HG02970 (cell line): ENCODE data around the gene ZFP36L1.

Source experiments
- ATAC-seq: cut with Tn5 transposase; IDR thresholded peaks from one replicate; pipeline ENCODE4 v1.9.1; 2021; ENCODE audit warnings: mild to moderate bottlenecking, moderate library complexity, moderate number of reproducible peaks; ENCODE audit not compliant: unreplicated experiment, low FRiP score

The ZFP36L1 gene, protein sequence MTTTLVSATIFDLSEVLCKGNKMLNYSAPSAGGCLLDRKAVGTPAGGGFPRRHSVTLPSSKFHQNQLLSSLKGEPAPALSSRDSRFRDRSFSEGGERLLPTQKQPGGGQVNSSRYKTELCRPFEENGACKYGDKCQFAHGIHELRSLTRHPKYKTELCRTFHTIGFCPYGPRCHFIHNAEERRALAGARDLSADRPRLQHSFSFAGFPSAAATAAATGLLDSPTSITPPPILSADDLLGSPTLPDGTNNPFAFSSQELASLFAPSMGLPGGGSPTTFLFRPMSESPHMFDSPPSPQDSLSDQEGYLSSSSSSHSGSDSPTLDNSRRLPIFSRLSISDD

DNA sequence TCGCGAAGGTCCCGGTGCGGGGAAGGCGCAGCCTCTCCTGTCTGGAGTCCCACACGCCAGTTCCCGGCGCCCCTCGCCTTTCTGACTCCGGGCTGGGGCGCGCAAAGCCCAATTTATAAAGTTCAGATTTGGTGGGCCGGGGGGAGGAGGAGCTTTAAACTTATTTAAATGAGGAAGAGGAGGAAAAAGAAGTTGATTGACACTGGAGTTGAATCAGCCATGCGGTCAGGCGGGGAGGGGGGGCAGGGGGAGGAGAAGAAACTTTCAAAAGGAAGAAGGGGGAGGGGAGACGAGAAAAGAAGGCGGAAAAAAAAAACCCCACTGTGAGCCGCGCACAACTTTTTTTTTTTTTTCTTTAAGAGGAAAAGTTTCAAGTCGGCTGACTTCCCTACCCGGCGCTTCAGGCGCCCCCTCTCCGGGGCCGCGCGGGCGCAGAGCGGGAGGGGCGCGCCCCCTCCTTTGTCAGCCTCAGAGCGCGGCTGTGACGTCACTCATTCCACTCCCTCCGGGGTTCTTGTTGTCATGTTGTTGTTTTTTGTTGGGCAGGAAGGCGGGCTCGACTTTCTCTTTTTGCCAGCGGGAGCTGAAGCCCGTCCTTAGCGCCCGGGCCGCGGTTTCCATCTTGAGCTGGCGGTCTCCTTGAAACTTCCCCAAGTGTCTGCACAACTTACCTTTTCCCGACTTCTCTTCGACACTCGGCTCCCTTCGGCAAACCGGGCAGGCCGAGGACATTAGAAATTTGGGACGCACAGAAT is at the start of gene ZFP36L1:
TSS of gene ZFP36L1 (minus strand) at position 89 of the 755 bp plus-strand sequence. CDS start 129 bp downstream, outside the sequence.
- ATAC-seq = peak; percentile 41

DNA sequence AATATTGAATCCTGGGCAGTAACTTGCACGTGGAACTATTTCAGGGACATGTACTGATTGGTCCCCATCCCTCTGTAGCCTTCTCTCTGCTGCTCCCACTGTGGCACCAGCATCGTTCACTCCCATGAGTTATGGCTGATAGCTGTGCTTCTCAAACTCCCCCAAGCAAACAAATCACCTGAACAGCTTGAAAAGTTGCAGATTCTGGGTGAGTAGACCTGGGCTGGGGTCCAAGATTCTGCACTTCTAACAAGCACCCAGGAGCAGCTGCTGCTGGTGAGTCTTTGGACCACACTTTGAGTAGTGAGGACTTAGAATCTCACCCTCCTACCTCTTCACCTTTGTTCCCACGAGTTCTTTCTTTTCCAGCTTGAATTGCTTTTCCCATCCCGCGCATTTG is 49.4 kb upstream of the ZFP36L1 start:
- ATAC-seq = no peak

DNA sequence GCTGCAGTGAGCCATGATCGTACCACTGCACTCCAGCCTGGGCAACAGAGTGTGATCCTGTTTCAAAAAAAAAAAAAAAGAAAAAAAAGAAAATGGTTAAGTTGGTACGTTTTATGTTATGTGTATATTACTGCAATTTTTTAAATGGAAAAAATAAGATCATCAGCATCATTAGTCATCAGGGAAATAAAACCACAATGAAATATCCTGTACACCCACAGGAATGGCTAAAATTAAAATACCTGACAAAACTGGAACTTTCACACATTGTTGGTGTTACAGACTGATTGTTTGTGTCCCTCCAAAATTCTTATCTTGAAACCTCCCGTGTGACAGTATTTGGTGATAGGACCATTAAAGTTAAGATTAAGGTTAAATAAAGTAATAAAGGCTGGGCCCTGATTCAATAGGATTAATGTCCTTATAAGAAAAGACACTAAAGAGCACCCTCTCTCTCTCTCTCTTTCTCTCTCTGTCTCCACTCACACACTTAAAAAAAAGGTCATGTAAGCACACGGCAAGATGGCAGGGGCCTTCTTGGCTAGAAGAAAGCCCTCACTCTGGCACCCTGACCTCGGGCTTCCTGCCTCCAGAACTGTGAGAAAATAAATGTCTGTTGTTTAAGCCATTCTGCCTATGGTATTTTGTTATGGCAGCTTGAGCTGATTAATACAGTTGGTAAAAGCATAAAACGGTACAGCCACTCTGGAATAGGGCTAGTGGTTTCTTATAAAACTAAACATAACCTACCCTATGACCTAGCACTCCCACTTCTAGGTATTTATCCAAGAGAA is 48.3 kb upstream of the ZFP36L1 start:
- ATAC-seq = no peak

DNA sequence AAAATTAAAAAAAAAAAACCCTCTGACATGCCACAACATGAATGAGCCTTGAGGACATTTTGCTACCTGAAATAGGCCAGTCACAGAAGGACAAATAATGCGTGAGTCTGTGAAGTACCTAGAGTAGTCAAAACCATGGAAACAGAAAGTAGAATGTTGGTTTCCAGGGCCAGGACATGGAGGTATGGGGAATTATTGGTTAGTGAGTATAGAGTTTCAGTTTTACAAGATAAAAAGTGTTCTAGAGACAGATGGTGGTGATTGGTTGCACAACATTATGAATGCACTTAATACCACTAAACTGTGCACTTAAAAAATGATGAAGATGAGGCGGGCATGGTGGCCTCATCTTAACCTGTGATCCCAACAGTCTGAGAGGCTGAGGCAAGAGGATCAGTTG is 47.6 kb upstream of the ZFP36L1 start:
- no peak for ATAC-seq

DNA sequence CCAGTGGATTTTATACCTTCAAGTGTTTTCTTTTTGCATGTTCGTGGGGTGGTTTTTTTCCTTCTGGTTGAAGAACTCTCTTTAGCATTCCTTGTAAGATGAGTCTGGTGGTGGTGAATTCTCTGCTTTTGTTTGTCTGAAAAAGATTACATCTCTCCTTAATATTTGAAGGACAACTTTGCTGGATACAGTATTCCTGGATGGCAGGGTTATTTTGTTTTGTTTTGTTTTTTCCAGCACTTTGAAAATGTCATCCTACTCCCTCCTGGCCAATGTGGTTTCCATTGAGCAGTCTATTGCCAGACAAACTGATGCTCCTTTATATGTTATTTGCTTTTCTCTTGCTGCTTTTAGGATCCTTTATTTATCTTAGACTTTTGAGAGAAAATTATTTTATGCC is 43.2 kb upstream of the ZFP36L1 start:
- ATAC-seq = no peak

DNA sequence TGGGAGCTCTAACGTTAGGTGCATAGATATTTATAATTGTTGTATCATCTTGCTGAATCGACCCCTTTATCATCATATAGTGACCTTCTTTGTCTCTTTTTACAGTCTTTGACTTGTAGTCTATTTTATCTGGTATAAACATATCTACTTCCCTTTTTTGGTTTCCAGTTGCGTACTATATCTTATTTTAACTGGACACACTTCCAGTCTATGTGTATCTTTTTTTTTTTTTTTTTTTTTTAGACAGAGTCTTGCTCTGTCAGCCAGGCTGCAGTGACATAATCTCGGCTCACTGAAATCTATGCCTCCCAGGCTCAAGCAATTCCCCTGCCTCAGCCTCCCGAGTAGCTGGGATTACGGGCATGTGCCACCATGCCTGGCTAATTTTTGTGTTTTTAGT is 41.9 kb upstream of the ZFP36L1 start:
- ATAC-seq = no peak

DNA sequence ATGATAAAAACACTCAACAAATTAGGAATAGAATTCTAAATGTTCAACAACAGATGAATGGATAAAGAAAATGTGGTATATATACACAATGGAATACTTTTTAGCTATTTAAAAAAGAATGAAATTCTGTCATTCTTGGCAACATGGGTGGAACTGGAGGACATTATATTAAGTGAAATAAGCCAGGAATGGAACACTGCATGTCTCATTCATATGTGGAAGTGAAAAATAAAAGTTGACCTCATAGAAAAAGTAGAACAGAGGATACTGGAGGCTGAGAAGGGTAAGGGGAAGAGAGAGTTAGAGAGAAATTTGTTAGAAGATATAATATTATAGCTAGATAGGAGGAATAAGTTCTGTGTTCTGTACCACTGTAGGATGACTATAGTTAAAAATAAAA is 35.8 kb upstream of the ZFP36L1 start:
- no peak for ATAC-seq

DNA sequence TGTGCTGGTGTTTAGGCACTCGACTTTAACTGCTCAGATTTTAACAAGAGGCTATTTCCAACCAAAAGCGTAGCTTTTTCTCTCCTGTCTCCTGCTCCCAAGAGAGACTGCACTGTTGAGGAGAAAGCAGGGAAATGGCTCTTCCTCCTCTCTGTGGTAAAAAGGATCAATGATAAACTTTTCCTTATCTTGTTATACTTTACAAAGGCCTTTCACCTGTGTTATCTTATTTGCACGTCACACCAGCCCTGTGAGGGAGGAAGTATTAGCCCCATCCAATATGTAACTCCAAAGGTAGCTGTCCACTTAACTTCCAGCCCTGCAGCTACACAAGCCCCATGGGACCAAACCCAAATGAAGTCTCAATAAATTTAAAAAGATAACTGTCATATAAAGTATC is 32.9 kb upstream of the ZFP36L1 start:
- no peak for ATAC-seq

DNA sequence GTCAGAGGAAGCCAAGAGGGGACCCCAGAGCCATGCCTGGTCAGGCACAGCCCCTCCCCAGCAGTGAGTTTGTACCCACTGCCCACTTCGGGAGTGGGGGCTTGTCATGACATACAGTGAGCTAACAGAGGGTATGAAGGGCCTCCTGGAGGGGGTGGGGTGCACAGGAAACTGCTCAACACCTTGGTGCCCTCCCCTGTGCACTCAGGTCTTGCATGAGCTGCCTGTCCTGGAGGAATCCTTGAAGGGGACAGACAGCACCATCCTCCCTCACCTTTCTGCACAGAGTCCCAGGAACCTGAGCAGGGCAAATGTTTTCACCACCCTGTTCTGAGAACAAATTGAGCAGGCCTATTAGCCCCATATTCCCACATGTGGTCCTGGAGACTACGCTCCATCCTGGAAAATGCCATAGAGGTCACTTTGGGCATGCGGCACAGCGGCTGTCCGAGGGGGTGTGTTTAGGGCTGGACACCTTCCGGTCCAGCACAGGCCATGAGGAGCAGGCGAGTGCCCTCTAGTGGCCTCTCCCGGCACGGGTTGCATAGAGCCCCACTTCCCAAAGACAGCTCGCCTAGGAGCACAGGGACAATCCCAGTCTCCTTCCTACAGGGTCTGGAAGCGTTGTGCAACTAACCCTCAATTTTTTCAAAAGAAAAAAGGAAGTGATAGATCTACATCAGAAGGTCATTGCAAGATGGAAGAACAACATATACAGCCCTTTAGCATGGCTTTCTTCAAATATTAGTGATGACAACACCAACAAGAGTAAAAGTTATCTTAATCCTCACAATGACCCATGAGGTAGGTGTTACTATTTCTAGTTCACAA is 31.9 kb upstream of the ZFP36L1 start:
- no peak for ATAC-seq

DNA sequence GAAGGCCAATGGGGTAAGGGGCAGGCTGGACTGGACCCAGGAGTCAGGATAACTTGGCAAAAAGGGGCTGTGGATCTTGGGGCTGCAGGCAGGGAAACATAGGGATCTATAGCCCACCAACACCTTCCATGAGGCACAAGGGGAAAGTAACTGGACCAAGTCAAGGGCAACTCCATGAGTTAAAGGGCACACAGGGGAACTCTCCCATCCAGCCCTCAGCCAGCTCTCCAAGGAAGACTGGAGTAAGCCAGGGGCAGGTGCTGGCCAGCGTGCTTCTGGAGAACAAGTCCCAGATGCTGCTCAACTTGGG is 31.3 kb upstream of the ZFP36L1 start:
- no peak for ATAC-seq

DNA sequence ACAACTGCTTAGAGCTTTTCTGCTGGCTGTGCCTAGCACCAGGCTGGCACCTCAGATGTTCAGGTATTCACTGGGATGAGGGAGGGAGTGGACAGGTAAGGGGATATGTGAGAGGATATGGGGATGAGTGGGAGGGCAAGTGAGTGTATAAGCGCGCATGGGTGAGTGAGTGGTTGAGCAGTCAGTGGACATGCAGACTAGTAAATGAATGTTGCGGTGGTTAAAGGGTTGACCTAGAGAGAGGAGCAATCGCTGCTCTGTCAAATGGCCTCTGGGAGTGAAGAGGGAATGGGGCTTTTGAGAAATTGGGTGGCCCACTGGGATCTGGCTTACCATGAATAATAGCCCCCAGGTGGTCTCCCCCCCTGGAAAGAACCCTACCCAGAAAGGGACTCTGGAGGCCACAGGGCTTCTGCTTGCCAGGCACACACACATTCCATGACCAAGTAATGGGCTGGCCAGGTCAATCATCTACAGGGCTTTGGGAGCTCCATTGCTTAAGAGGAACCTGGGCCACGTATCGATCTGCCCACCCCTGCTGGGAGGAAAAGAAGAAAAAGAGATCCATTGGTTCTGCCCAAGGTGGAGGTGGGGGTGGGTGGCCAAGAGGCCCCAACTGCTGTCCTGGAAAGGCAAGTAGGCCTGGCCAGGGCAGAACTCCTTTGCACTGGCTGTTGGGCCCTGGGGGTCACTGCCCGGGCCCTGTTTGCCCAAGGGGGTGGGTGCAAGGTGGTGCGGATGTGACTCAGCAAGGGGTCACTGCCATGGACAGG is 30.8 kb upstream of the ZFP36L1 start:
- ATAC-seq = no peak

DNA sequence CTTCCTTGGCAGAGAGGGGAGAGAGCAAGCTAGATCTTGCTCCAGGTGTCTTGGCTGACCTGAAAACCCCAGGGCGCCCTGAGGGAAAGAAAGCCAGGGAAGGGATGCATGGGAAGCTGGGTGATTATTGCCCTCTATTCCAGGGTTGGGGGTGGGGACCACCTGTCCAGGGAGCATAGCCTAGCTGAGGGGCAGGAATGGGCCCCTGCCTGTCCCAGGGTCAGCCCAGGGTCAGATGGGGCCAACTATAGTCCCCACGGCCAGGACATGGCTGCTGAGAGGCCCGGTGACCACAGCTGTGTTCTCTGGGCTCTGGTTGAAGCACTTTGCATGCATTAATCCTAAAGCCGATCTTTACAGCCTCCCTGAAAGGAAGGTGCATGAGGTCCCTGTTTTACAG is 30.1 kb upstream of the ZFP36L1 start:
- no peak for ATAC-seq

DNA sequence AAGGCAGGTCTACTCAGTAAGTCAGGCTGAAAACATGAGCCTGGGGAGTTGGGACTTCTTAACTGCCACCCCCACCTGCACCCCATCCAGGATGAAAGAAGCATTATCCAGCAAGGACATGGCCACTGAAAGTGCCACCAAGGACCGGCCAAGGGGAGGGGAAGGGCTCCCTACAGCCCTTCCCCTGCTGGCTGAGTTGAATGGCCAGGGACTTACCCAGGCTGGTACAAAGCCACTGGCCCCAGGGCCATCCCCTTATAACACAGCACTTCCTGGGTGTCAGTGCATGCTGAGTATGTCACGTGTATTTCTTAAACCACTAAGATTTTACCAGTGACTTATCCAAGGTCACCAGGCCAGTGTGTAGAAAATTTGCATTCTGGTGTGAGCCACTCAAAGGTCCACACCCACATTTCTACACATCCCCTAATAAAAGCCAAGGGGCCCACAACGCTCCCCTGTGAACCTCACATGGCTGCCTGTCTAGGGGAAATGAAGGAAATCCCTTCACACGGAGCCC is 29.3 kb upstream of the ZFP36L1 start:
- peak; percentile 60 for ATAC-seq

DNA sequence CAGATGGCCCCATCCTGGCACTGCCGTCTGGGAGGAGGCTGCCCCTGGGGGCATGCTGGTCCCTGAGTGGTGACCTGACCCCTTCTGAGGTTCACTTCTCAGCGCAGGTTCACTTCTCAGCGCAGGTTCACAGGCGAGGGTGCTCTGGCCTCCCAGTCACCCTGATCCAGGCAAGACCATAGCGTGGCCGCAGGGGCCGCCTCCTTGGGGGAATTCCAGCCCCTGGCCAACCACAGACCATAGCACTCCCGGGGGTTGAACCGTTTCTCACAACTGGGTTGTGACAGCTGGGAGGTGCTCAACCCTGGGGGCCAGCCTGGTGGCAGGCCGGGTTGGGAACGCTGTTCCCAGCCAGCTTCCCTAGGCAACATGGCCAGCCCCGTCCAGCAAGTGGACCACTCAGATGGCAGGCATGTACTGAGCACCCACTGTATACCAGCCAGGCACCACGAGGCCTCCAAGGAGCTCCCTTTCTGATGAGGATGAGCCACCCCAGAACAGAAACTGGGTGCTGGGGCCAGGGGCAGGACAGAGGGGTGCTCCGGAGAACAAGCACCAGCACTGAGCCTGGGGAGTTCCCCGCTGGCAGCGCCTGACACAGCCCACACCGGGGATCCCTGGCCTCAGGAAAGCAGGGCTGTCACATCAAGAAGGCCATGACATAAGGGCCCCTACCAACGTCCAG is 28.3 kb upstream of the ZFP36L1 start:
- no peak for ATAC-seq

DNA sequence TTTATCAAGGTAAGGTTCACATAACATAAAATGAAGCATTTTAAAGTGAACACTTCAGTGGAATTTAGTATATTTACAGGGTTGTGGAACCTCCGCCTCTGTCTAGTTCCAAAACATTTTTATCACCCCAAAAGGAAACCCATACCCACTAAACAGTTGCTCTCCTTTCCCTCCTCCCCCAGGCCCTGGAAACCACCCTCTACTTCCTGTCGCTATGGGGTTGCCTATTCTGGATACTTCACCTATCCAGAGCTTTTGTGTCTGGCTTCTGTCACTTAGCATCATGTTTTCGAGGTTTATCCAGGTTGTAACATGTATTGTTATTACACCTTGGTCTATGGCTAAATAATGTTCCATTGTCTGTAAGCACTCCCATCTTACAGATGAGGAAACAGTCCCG is 27.7 kb upstream of the ZFP36L1 start:
- ATAC-seq = no peak

DNA sequence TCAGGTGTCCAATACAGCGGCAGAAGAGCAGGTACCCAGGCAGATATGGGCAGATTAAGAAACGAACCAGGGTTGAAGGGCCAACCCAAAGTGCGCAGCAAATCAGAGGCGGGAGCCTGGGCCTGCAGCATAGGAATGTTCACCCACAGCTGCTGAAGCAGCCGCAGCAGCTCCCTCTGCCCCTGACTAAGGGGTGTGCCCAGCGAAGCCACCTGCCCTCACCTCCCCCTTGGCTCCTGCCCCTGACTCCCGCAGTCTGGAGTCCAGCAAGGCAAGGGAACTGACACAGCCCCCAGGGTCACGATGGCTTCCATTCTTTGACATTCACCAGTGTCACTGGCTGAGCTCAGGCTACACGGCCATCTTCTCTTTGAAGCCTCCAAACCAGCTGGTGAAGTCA is 27.3 kb upstream of the ZFP36L1 start:
- ATAC-seq = no peak

DNA sequence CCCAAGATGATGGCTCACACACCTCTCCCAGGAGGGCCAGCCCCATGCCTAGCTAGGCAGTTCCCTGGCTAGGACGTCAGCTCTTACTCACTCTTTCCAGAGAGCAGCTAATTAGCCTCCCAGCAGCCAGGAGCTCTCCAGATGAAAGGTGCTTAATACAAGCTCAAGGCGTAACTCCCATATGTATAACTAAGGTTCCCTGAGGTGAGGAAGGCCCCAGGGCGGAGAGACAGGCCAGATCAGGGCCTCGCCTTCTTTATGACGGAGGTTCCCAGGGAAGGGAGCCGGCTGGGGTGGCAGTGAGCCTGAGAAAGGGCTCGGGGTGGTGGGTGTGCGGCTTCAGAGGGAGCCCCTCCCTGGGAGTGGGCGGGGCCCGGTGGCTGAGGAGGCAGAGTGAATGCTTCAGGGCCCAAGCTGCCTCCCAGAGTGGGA is 26.4 kb upstream of the ZFP36L1 start:
- ATAC-seq = no peak

DNA sequence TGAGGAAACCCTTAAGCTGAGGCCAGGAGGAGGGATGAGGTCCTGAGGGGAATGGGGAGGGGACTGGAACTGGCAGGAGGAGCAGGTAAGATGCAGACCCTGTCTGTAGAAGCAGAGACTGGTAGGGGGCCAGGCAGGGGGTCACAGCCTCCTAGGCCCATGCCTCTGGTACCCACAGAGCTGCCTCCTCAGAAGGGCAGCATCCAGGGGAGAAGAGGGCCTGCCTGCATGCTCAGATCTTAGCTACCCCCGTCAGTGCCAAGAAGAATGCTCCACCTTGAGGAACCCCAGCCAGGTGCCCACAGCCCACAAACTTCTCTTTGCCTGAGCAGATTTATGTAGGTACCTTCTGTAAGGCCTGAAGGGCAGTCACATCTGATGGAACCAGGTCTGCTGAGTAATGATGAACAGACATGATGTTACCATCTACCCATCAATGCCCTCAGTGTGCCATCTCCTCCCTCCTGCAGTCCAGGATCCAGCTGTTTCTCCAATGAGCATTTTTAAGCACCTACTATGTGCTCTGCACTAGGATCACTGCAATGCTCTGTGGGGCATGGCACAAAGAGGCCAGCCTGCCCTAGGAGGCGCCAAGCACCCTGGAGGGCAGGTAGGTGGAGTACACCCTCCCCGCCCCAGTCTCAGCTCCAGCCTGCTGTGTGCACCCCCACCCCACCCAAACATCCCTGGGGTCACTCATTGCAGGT is 24.8 kb upstream of the ZFP36L1 start:
- no peak for ATAC-seq
